Ovary (tissue), 9 donors: ENCODE data around the gene IFI44L. TPM values are rescaled to one million over a fixed set of nuclear protein-coding genes. Genes with fewer than 3 reads are reported as not detected.

Experiments
- DNase-seq, 5 donors: peaks; one replicate each; pipeline ENCODE4 v3.0.0-alpha.2; 2019 to 2020
- H3K27ac ChIP-seq, 2 donors: fragments of 200-600 bp; one replicate each; pipeline versions ENCODE4 v1.5.1 to v1.8.0; 2019 to 2022
- H3K27me3 ChIP-seq: fragments of 200-600 bp; one replicate; pipeline ENCODE4 v1.8.0; 2022
- H3K36me3 ChIP-seq: fragments of 200-600 bp; sonication (generic); one replicate; pipeline ENCODE4 v1.5.1; 2019
- H3K4me1 ChIP-seq: one replicate; pipeline ENCODE4 v1.8.1; 2013; ENCODE audit warnings: mild to moderate bottlenecking, moderate library complexity; ENCODE audit not compliant: insufficient read depth
- H3K4me3 ChIP-seq: fragments of 200-600 bp; sonication (generic); one replicate; pipeline ENCODE4 v1.5.1; 2017
- H3K9me3 ChIP-seq, 2 donors: fragments of 200-600 bp in 1 of 2; sonication (generic) in 1 of 2; one replicate each; pipeline versions ENCODE4 v1.5.1 to v1.8.1; 2013 to 2019; ENCODE audit warnings: mild to moderate bottlenecking in 1 of 2, moderate library complexity in 1 of 2
- CTCF ChIP-seq, 3 donors: fragments of 450-650 bp in 2 of 3; fragments of 200-600 bp in 1 of 3; IDR thresholded peaks; one replicate each; pipeline versions ENCODE4 v1.5.1 to v1.8.0; 2016 to 2022; ENCODE audit warnings: antibody characterized with exemption in 3 of 3, mild to moderate bottlenecking in 1 of 3
- EP300 ChIP-seq: sonication (generic); formaldehyde crosslinking; IDR thresholded peaks from one replicate; pipeline ENCODE4 v1.6.1; 2017; ENCODE audit warnings: antibody characterized with exemption
- POLR2A ChIP-seq: fragments of 450-650 bp; IDR thresholded peaks from one replicate; pipeline ENCODE4 v1.6.1; 2017; ENCODE audit warnings: antibody characterized with exemption, mild to moderate bottlenecking, moderate library complexity
- WGBS, 3 donors: extraction: QIAGEN DNeasy Blood & Tissue Kit in 1 of 3; methylation state at CpG; one replicate each; pipeline versions ENCODE4 v1.1.5 to v1.1.7; 2013 to 2017; 5-methylcytosine and 5-hydroxymethylcytosine counted together
- intact Hi-C, 4 donors: fragments of 100-400 bp; cut with DNase I; formaldehyde crosslinking; loops; one replicate each; pipeline versions ENCODE4 v1.11.0 to v1.15.1; 2022 to 2023
- polyA plus RNA-seq, 2 donors: library from polyadenylated mRNA; stranded (reverse); fragments of 200-250 nt in 1 of 2; fragments of 350-450 nt in 1 of 2; fragmentation: Illumina TruSeq in 1 of 2; extraction: RNeasy Lipid Tissue Mini Kit (QIAGEN cat#74804) in 1 of 2; gene quantifications; one replicate each; pipeline ENCODE4 v1.2.3, GENCODE V29; 2013 to 2014
- total RNA-seq, 7 donors: library from RNA; depleted of rRNA in 2 of 7; stranded (reverse); fragments of >200 nt in 2 of 7; fragmentation: NEBNext Ultra II Directional in 3 of 7; extraction: Animal tissue kit (Norgen Biotek cat#: 25700) in 3 of 7; gene quantifications; one replicate each; pipeline versions ENCODE4 v1.1.0 to v1.2.4, GENCODE V29; 2016 to 2023
- donor health status: DM: no; HTN: no; CAD: no; lungs with moderate emphysema.
- donor health status: DM: no; HTN: no; CAD: no.
- donor health status: Bipolar disorder and iron deficiency.
- donor health status: DM: yes; HTN: yes; CAD: no.
- donor health status: DM: no; HTN: no; CAD: no.
- donor health status: DM: yes; HTN: yes; CAD: no.

Gene IFI44L
- total and polyA plus RNA-seq, 9 donors = 4.3 to 36.0 (median 10.3) TPM

GRCh38 chr1:78672428-78672827 is 52.2 kb downstream of the IFI44L start:
- Histone ChIP-seq H3K9me3 (no peaks in the 10 kb centered on the region), H3K27ac (no peak overlapping the region), H3K27me3 (no peaks in the 10 kb centered on the region), H3K4me3 (no peak overlapping the region), H3K4me1 (no peaks in the 10 kb centered on the region), H3K36me3 (no peaks in the 10 kb centered on the region)
- TF ChIP-seq EP300 (no peak), POLR2A (no peak), CTCF (IDR thresholded peaks at IDR 0.05) (no peak)
- no peak for DNase-seq
- WGBS, 3 donors = 98 to 100% (median 100%) methylated on average over 1 of the region's 1 CpG
- intact Hi-C loops = loop anchor here in 3 of 4 donors (5.0 to 10.0 kb wide), 3 partner anchors 48 to 528 kb away; partner anchors contain the start of gene IFI44L (in 1 of the 3)

GRCh38 chr1:78673120-78673519 is 52.9 kb downstream of the IFI44L start:
- 97 to 98% (median 97%) methylated on average over 5 of the region's 5 CpGs for WGBS, 3 donors
- intact Hi-C loops = loop anchor here in 3 of 4 donors (5.0 to 10.0 kb wide), 3 partner anchors 48 to 528 kb away; partner anchors contain the start of gene IFI44L (in 1 of the 3)

GRCh38 chr1:78676347-78676982 is 56.2 kb downstream of the IFI44L start:
- Histone ChIP-seq H3K4me1 (no peaks in the 10 kb centered on the region), H3K27me3 (no peaks in the 10 kb centered on the region), H3K36me3 (no peaks in the 10 kb centered on the region), H3K27ac (no peak overlapping the region), H3K4me3 (no peak overlapping the region), H3K9me3 (no peaks in the 10 kb centered on the region)
- WGBS, 3 donors = 28 to 39% (median 30%) methylated on average over 9 of the region's 9 CpGs
- intact Hi-C loops = loop anchor here in 3 of 4 donors (1.0 to 10.0 kb wide), 4 partner anchors 52 to 532 kb away; partner anchors contain the start of gene IFI44L (in 2 of the 3)
- peak in 4 of 5 donors; percentile 21 to 66 (median 29) for DNase-seq
- TF ChIP-seq EP300 (no peak), CTCF (IDR thresholded peaks at IDR 0.05) (peak; percentile 74 to 82 (median 80))

More at GRCh38 chr1:78673120-78673519, 52.9 kb downstream of the IFI44L start:
- H3K4me3 ChIP-seq = no peak overlapping the region
- TF ChIP-seq EP300 (no peak), CTCF (IDR thresholded peaks at IDR 0.05) (no peak)
- no peak overlapping the region for H3K27ac ChIP-seq
- no peaks in the 10 kb centered on the region for H3K27me3 ChIP-seq
- no peaks in the 10 kb centered on the region for H3K36me3 ChIP-seq
- DNase-seq = no peak
- no peaks in the 10 kb centered on the region for H3K9me3 ChIP-seq
- H3K4me1 ChIP-seq = no peaks in the 10 kb centered on the region

- 70 to 83% (median 81%) methylated on average over 3 of the region's 3 CpGs for WGBS, 3 donors
These were observed 56.7 kb downstream of the IFI44L start for GRCh38 chr1:78676993-78677392.

GRCh38 chr1:78677788-78678187 is 57.5 kb downstream of the IFI44L start:
- H3K27me3 ChIP-seq = no peaks in the 10 kb centered on the region
- 94 to 97% (median 95%) methylated on average over 3 of the region's 3 CpGs for WGBS, 3 donors
- no peak overlapping the region for H3K27ac ChIP-seq
- no peaks in the 10 kb centered on the region for H3K4me1 ChIP-seq
- no peaks in the 10 kb centered on the region for H3K9me3 ChIP-seq
- no peak for DNase-seq
- intact Hi-C loops = loop anchor here in 2 of 4 donors (5.0 to 10.0 kb wide), 3 partner anchors 53 to 533 kb away; partner anchors contain the start of gene IFI44L (in 1 of the 2)
- no peak for TF ChIP-seq EP300
- no peak for TF ChIP-seq CTCF (IDR thresholded peaks at IDR 0.05)
- TF ChIP-seq POLR2A = no peak
- no peaks in the 10 kb centered on the region for H3K36me3 ChIP-seq
- no peak overlapping the region for H3K4me3 ChIP-seq

More at GRCh38 chr1:78676993-78677392, 56.7 kb downstream of the IFI44L start:
- Histone ChIP-seq H3K27ac (no peak overlapping the region), H3K9me3 (no peaks in the 10 kb centered on the region), H3K36me3 (no peaks in the 10 kb centered on the region), H3K4me3 (no peak overlapping the region), H3K4me1 (no peaks in the 10 kb centered on the region), H3K27me3 (no peaks in the 10 kb centered on the region)
- no peak for DNase-seq
- intact Hi-C loops = loop anchor here in 3 of 4 donors (1.0 to 10.0 kb wide), 4 partner anchors 52 to 532 kb away; partner anchors contain the start of gene IFI44L (in 2 of the 3)
- TF ChIP-seq EP300 = no peak
